ENCODE measurements around the gene CTDP1.

Gene CTDP1

DNA sequence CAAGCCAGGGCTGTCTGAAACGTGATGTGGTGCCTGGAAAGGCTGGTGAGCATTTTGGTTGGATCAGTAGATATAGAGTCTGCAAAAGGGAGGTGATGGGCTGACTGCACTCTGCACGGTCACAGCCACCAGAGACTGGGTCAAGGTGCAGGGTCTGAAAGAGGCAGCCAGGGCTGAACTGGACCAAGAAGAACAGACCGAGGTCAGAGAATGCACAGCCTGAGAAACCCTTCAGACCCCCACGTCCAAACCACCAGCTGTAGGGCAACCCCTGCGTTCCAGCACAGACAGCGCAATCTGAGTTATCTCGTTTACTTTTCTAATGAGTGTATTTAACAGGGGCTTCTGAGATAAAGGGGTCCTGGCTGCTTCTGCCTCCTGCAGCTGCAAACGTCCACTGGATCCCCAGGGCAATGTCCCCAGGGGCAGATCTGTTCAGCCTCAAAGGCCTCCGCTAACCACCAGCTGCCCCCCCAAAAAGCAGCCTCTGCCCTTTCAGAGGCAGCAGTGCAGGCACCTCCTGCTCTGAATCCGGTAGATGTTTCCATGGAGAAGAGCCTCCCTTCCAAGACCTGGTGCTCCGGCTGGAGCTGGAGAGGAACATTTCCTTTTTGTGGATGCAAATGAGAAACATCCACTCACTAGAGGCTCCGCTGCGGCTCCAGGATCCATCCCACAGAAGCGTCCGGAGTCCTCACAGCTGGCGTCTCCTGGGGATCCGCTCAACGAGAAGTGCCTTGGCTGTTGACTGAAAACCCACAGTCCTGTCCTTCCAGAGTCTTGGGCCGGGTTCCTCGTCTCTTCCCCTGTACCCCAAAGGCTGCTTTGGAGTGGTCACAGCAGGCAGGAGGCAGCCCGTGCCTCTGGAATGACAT is 117.2 kb downstream of the CTDP1 start:
- DNase-seq (ENCODE audit: low read depth, low spot score), result no peak

DNA sequence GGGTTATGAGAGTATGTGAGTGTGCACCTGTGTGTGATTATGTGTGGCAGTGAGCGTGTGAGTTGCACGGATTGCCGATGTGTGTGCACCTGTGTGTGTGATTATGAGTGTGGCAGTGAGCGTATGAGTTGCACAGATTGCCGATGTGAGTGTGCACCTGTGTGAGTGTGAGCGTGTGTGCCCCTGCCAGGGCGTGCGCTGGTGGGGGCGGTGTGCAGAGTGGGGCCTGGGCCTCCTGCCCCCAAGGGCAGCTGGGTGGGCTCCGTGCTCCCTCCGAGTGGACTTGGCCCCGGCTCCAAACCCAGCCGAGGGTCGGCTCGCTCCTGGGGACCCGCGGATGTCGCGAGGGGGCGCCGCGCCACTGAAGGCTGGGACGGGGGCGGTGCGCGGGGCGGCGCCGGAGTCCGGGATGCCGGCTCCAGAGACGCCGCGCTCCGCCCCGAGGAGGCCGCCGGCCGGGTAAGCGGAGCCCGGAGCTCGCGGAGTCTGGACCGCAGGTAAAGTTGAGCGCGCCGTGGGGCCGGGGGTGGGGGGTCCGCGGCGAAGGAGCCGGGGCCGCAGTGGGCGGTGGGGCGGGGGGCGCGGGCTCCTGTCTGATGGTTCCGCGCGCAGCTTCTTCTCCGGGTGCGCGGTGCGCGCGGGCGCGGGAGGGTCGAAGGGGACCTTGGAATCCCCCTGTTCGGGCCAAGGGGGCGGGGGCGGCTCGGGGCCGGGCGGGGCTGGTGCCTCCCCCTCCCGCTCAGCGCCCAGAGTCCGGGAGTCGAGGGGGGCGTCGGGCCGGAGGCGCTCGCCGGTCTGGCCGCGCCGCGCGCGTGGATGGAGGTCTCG is 118.1 kb downstream of the CTDP1 start, which contains the start of gene KCNG2:
Gene KCNG2 (plus strand): TSS at position 421 of the 828 bp plus-strand sequence. CDS start 65,730 bp downstream, outside the sequence.
- no peak for DNase-seq (ENCODE audit: low read depth, low spot score)

DNA sequence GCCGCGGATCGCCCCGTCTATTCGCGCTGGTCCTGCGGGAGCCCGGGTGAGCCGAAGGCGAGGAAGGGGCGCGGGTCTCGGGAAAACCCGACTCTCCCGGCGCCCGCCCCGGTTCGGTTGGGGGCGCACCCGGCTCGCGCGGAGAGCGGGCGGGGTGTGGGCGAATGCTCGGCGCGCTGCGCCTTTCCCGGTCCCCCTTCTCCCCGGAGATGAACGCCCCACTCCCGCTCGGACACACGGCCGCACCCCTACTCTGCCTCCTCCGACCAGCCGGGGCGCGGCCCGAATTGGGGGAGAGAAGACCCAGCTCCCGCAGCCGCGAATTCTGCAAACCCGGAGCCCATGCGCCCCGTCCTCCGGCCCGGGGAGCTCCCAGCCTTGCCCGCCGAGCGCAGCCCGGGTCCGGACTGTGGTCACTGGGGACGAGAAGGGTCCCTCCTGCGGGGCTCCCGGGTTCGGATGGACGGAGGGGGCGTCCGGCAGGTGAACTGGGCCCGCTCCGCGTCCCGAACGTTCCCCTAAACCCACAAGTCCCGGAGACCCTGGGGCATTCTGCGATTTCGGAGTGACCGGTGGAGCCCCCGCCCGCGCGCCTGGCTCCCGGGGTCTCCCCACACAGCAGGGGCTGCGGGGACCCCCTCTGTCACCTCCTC is 118.9 kb downstream of the CTDP1 start:
- DNase-seq (ENCODE audit: low read depth, low spot score), result no peak

DNA sequence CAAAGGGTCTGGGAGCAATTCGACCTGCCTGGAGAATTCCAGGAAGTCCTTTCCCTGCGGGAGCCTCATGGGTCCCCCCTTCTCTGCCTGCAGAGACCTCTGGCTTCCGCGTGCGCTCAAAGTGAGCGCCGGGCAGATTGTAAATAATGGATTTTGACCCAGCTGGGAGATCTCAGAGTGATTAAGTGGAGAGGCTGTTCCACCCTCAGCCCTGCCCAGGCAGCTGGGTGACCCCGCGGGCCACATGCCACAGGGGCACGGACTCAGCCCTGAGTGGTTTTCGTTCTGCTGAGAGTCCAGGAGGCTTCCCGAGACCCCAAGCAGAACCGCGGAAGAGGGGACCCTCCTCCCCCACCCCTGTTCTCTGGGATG is 119.4 kb downstream of the CTDP1 start:
- DNase-seq (ENCODE audit: low read depth, low spot score), result no peak

DNA sequence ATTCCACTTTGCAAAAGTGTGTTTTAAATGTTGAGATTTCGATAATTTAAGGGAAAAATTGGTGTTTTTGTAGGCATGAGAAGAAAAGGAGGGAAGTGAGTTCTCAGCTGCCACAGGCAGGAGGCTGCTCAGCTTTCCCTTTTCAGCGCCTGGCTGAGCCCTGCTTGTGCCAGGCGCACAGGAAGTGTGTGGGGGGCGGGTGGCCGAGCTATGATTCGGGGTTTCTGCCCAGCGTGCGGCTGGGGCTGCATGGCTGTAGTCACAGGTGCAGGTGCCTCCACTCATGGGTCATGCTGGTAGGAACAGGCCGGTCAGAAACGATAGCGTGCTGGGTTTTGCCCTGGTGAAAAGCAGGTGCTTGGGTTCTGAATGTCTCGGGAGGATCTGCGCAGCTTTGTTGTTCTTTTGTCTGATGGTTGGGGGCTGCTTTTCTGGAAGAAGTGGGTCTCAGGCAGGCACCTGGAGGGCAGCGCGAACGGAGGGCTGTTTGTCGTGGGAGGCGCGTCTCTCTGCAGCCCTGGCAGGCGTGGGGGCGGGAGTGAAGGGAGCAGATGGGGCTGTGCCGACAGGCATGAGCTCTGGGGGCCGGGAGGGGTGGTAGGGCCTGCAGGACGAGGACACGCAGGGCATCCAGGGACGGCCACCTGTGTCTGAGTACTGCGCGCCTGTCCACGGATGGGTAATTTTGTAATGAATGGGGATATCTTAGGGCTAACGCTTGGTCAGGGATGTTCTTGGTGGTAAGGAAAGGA is 120.2 kb downstream of the CTDP1 start:
- no peak for DNase-seq (ENCODE audit: low read depth, low spot score)

DNA sequence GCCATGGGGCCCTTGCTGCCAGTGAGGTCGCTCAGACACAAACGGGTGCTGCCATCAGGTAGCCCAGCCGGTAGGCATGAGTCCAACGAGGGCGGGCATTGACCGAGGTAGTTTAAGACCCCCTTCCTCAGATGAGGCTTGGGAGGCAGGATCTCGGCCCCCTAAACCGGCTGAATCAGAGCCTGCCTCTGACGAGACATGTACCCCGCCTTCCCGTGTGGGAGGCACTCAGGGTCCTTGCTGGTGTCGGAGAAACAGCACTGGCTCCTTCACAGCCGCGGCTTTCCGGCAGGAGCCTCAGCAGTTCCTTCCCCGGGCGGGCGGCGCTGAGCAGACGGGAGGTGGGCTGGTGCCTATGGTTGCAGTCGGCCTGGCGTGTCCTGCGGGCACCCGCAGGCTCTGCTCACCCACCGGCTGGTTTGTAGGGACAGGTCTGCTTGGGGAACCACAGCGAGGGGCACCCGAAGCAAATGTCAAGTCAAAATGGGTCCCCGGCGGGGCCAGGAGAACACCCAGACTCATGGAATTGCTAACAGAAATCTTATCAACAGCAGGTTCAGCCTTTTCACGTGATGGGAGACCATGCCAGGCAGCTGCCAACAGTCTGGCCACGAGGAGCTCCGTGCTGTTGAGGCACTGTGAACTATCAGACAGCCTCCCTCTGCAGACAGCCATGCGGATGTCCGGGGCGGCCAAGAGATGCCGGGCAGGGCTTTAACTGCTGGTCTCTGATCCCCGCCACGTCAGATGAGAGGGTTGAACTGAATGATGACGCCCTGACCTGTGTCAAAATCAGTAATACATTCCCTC is 121.0 kb downstream of the CTDP1 start:
- DNase-seq (ENCODE audit: low read depth, low spot score), result no peak

DNA sequence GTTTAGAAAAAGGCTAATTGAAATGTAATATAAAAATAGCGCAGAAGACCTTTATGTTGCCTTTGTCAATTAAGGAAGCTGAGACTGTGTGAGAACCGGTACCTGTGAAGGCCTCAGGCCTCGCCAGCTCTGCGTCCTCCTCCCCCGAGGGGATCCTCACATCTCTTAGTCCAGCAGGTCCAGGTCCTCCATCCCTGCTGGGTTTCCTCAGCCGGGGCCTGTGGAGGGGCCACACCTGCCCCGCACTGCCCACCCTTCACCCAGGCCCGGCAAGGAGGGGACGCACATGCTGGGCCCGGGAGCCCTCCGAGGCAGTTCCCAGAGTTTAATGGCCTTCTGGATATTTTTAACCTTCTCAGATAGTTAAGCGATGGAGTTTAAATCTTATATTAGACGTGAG is 121.6 kb downstream of the CTDP1 start:
- DNase-seq (ENCODE audit: low read depth, low spot score), result no peak

DNA sequence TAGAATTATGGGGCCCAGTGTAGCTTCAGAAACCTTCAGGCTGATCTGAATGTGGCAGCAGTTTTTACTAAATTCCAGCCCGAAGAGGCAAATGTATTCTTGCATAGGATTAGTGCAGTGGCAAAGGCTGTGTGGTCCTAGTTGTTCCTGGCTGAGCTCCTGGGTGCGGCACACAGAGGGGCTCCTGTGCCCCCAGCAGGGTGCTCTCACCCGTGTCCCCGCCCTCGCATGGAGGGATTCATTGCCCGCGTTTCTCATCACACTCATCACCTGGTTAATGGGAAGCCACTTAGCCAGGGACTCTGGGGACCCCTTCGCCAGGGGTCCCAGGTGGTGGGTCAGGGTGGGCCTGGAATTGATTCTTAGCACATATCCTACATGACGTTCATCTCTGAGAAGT is 122.0 kb downstream of the CTDP1 start:
- no peak for DNase-seq (ENCODE audit: low read depth, low spot score)

DNA sequence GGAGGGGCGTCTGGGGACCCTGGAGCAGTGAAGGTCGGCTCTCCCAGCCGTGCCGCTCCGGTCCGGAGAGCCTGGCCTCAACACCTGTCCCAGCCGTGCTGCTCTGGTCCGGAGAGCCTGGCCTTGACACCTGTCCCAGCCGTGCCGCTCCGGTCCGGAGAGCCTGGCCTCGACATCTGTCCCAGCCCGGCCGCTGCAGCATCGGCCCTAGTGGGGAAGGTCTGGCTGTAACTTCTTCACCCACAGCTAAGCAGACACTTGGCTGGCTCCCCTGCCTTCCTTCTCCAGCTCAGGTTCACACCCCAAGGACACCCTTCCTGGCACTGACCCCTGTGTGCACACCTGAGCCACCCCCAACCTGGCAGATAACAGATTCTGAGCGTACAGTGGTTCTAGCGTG is 122.7 kb downstream of the CTDP1 start:
- no peak for DNase-seq (ENCODE audit: low read depth, low spot score)

DNA sequence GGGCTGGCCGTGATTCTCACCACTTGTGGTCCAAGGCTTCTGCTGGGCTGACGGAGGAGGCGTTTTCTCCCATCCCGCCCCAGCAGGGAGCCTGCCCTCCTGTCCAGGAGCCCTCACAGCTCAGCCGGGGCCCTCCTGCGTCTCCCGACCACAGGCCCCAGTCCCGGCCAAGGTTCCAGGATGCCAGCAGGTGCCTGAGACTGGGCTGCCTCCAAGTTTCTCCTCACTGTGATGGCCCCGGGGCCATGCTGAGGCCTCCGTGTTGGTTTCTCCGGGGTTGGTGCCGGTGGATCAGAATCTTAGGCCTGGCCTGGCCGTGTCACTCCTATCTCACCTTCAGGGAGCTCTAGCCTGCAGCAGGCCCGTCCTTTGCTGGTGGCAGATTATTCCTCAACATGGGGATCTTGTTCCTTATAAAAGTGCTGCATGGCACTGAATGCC is 124.0 kb downstream of the CTDP1 start:
- DNase-seq (ENCODE audit: low read depth, low spot score), result no peak

Measured in brain pericyte (primary cell).